Motor neuron (in vitro differentiated cells): ENCODE data around the gene LPO. TPM values are rescaled to one million over a fixed set of nuclear protein-coding genes. Genes with fewer than 3 reads are reported as not detected.

Experiments
- ATAC-seq, 8 experiments: fragments of 200-7000 bp; cut with Tn5 transposase; replicated peaks in 6 of 8; 2 replicates each; pipeline ENCODE4 v1.8.0; 2021; ENCODE audit warnings: mild to moderate bottlenecking in 8 of 8, moderate library complexity in 8 of 8
- H3K27ac ChIP-seq, 2 donors: fragments of 250-450 bp; sonication (Bioruptor Pico); 2 replicates each; pipeline ENCODE4 v1.9.0; 2021; ENCODE audit warnings: antibody characterized with exemption in 2 of 2, mild to moderate bottlenecking in 2 of 2, moderate library complexity in 1 of 2
- H3K4me1 ChIP-seq, 2 donors: fragments of 250-450 bp; sonication (Bioruptor Pico); replicated peaks in 1 of 2; 2 replicates each; pipeline ENCODE4 v1.6.1; 2021; ENCODE audit warnings: antibody characterized with exemption in 2 of 2, mild to moderate bottlenecking in 2 of 2, moderate library complexity in 1 of 2
- H3K4me3 ChIP-seq, 5 donors: fragments of 250-450 bp; sonication (Bioruptor Pico); 2 replicates each; pipeline ENCODE4 v1.9.0; 2021; ENCODE audit warnings: antibody characterized with exemption in 5 of 5, mild to moderate bottlenecking in 5 of 5, moderate library complexity in 4 of 5
- WGBS, 10 experiments: fragments of 450-650 bp; shearing (Covaris generic); methylation state at CpG; one replicate each; pipeline ENCODE4 v1.0.0; 2022; 5-methylcytosine and 5-hydroxymethylcytosine counted together
- in situ Hi-C, 9 experiments: fragments of 400-800 bp; cut with MboI; loops; one replicate each; pipeline ENCODE4 v1.15.0; 2021; ENCODE audit warnings: low sequenced_read_pairs in 9 of 9, low pct_unique_long_range_greater_than_20kb in 2 of 9; ENCODE audit not compliant: unreplicated experiment in 9 of 9
- total RNA-seq, 8 experiments: library from RNA; unstranded; fragments of 300-600 nt; gene quantifications; 2 replicates each; pipeline versions ENCODE4 v1.2.3 to v1.2.4, GENCODE V29; 2022

Gene LPO
- total RNA-seq, result 1 to 10 TPM in 2 of 8 experiments, under 1 TPM in 5, not detected in 1; 0.08 to 1.2 (median 0.16) TPM

- in situ Hi-C loops, result no loop called here
- no peaks in the 10 kb centered on the region for H3K4me1 ChIP-seq
- WGBS, 10 experiments, result 8 to 81% (median 54%) methylated on average over 1 to 4 of the region's 5 CpGs; no CpG with 5 or more reads in 1 of the 10 experiments
- no peak within 1 kb of the TSS for H3K4me3 ChIP-seq
- H3K27ac ChIP-seq, result no peak within 1 kb of the TSS
- no peak for ATAC-seq
These were observed at the start of gene LPO for GRCh38 chr17:58238147-58238634. TSS of gene LPO (plus strand) at chr17:58238584. CDS start at chr17:58242980, 4,396 bp downstream.

- no peak overlapping the region for H3K27ac ChIP-seq
- WGBS, 10 experiments, result 15 to 100% (median 62%) methylated on average over 1 to 5 of the region's 11 CpGs; no CpG with 5 or more reads in 3 of the 10 experiments
- no peak overlapping the region for H3K4me3 ChIP-seq
- H3K4me1 ChIP-seq, result no peaks in the 10 kb centered on the region
- in situ Hi-C loops, result no loop called here
- ATAC-seq, result peak in 2 of 8 experiments; percentile 96
These were observed 48.8 kb upstream of the LPO start for GRCh38 chr17:58189436-58190146.

GRCh38 chr17:58191241-58191896, 47.0 kb upstream of the LPO start:
- peak in 1 of 8 experiments; percentile 37 for ATAC-seq
- WGBS, 10 experiments, result 0 to 100% (median 50%) methylated on average over 1 to 7 of the region's 14 CpGs; no CpG with 5 or more reads in 4 of the 10 experiments
- Histone ChIP-seq H3K4me1 (no peaks in the 10 kb centered on the region), H3K27ac (no peak overlapping the region), H3K4me3 (no peak overlapping the region)
- in situ Hi-C loops, result no loop called here

- no peak for ATAC-seq
- H3K4me1 ChIP-seq, result no peaks in the 10 kb centered on the region
- no peak within 1 kb of the TSS for H3K4me3 ChIP-seq
- no peak within 1 kb of the TSS for H3K27ac ChIP-seq
- in situ Hi-C loops, result no loop called here
- WGBS, 10 experiments, result 20% methylated on average over 1 of the region's 6 CpGs; no CpG with 5 or more reads in 9 of the 10 experiments
These were observed 45.8 kb upstream of the LPO start, which contains the start of gene EPX for GRCh38 chr17:58192612-58193011. TSS of gene EPX (plus strand) at chr17:58192726. CDS start at chr17:58192847, 121 bp downstream.

GRCh38 chr17:58193641-58194255, 44.6 kb upstream of the LPO start:
- no peaks in the 10 kb centered on the region for H3K4me1 ChIP-seq
- no peak for ATAC-seq
- in situ Hi-C loops, result no loop called here
- H3K4me3 ChIP-seq, result no peak overlapping the region
- WGBS, 10 experiments, result 20 to 90% (median 62%) methylated on average over 1 to 4 of the region's 18 CpGs; no CpG with 5 or more reads in 6 of the 10 experiments
- H3K27ac ChIP-seq, result no peak overlapping the region

- peak in 2 of 8 experiments; percentile 27 to 37 for ATAC-seq
- in situ Hi-C loops, result no loop called here
- Histone ChIP-seq H3K27ac (no peak overlapping the region), H3K4me3 (no peak overlapping the region), H3K4me1 (no peaks in the 10 kb centered on the region)
- 39 to 100% (median 63%) methylated on average over 1 to 4 of the region's 5 CpGs for WGBS, 10 experiments
These were observed 42.8 kb upstream of the LPO start for GRCh38 chr17:58195518-58196123.

GRCh38 chr17:58196610-58197009, 41.8 kb upstream of the LPO start:
- in situ Hi-C loops, result no loop called here
- no peak overlapping the region for H3K27ac ChIP-seq
- no peak for ATAC-seq
- no peaks in the 10 kb centered on the region for H3K4me1 ChIP-seq
- 13 to 100% (median 71%) methylated on average over 1 to 4 of the region's 7 CpGs; no CpG with 5 or more reads in 1 of the 10 experiments for WGBS, 10 experiments
- H3K4me3 ChIP-seq, result no peak overlapping the region

GRCh38 chr17:58200024-58200633, 38.3 kb upstream of the LPO start:
- in situ Hi-C loops, result no loop called here

GRCh38 chr17:58202859-58203258, 35.5 kb upstream of the LPO start:
- Histone ChIP-seq H3K4me1 (no peaks in the 10 kb centered on the region), H3K4me3 (no peak overlapping the region), H3K27ac (no peak overlapping the region)
- in situ Hi-C loops, result no loop called here
- ATAC-seq, result no peak
- WGBS, 10 experiments, result 37 to 90% (median 84%) methylated on average over 1 to 7 of the region's 7 CpGs; no CpG with 5 or more reads in 5 of the 10 experiments

More at GRCh38 chr17:58200024-58200633, 38.3 kb upstream of the LPO start:
- no peak overlapping the region for H3K27ac ChIP-seq
- H3K4me1 ChIP-seq, result no peaks in the 10 kb centered on the region
- 0 to 69% (median 8%) methylated on average over 2 to 4 of the region's 14 CpGs; no CpG with 5 or more reads in 5 of the 10 experiments for WGBS, 10 experiments
- ATAC-seq, result peak; percentile 45 to 98 (median 62)
- H3K4me3 ChIP-seq, result no peak overlapping the region

- 80 to 100% methylated on average over 1 to 2 of the region's 5 CpGs; no CpG with 5 or more reads in 8 of the 10 experiments for WGBS, 10 experiments
- no peak overlapping the region for H3K27ac ChIP-seq
These were observed 33.6 kb upstream of the LPO start for GRCh38 chr17:58204796-58205195.

GRCh38 chr17:58205936-58206335, 32.4 kb upstream of the LPO start:
- in situ Hi-C loops, result no loop called here
- ATAC-seq, result no peak

More at GRCh38 chr17:58204796-58205195, 33.6 kb upstream of the LPO start:
- H3K4me1 ChIP-seq, result no peaks in the 10 kb centered on the region
- in situ Hi-C loops, result no loop called here
- H3K4me3 ChIP-seq, result no peak overlapping the region
- ATAC-seq, result no peak

GRCh38 chr17:58207451-58207850, 30.9 kb upstream of the LPO start:
- H3K4me3 ChIP-seq, result no peak overlapping the region
- H3K4me1 ChIP-seq, result no peaks in the 10 kb centered on the region
- no peak overlapping the region for H3K27ac ChIP-seq
- ATAC-seq, result no peak
- in situ Hi-C loops, result no loop called here
- WGBS, 10 experiments, result 7 to 100% (median 78%) methylated on average over 1 to 3 of the region's 3 CpGs; no CpG with 5 or more reads in 2 of the 10 experiments

More at GRCh38 chr17:58205936-58206335, 32.4 kb upstream of the LPO start:
- WGBS, 10 experiments, result 67 to 100% (median 92%) methylated on average over 1 to 6 of the region's 11 CpGs; no CpG with 5 or more reads in 3 of the 10 experiments
- H3K4me3 ChIP-seq, result no peak overlapping the region
- no peak overlapping the region for H3K27ac ChIP-seq
- no peaks in the 10 kb centered on the region for H3K4me1 ChIP-seq
